Activated CD4-positive, CD25-positive, alpha-beta regulatory T cell (primary cell): ENCODE measurements around the gene TUBGCP6.
"Not testable (repeated sequence)": the region's sequence is repeated elsewhere in the genome, so short reads cannot be mapped to it uniquely, and the experiment has no call there.

ENCODE experiments used
- DNase-seq, 4 experiments: peaks; one replicate each; lab custom pipeline; 2025; lab: John Stamatoyannopoulos, UW

Gene TUBGCP6

DNA sequence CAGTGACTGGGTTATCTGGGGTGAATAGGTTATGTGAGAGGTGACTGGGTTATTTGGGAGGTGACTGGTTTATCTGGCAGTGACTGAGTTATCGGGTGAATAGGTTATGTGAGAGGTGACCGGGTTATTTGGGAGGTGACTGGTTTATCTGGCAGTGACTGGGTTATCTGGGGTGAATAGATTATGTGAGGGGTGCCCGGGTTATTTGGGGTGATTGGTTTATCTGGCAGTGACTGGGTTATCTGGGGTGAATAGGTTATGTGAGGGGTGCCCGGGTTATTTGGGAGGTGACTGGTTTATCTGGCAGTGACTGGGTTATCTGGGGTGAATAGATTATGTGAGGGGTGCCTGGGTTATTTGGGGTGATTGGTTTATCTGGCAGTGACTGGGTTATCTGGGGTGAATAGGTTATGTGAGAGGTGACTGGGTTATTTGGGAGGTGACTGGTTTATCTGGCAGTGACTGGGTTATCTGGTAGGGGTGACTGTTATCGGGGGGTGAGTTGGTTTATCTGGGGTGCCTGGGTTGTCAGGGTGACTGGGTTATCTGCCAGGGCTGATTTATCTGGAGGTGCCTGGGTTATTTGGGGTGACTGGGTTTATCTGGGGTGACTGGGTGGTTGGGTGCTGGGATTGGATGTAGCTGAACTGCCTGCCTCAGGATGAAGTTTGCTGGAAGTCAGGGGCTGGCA, 76.2 kb downstream of the TUBGCP6 start:
- DNase-seq = not testable (repeated sequence)

DNA sequence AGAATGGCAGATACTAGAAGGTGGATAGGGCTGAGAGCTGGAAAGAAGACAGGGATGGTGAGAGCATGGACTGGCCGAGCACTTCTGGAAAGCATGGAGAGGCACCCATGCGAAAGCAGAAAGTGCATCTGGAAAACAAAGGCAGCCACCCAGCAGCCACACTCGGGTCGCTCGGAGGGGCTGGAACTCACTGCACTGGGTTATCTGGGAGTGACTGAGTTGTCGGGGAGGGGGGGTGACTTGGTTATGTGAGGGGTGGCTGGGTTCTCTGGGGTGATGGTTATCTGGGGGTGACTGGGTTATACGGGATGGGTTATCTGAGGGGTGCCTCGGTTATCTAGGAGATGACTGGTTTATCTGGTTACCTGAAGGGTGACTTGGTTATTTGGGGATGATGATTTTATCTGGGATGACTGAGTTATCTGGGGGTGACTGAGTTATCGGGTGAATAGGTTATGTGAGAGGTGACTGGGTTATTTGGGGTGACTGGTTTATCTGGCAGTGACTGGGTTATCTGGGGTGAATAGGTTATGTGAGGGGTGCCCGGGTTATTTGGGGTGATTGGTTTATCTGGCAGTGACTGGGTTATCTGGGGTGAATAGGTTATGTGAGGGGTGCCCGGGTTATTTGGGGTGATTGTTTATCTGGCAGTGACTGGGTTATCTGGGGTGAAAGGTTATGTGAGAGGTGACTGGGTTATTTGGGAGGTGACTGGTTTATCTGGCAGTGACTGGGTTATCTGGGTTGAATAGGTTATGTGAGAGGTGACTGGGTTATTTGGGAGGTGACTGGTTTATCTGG, 76.9 kb downstream of the TUBGCP6 start:
- no peak for DNase-seq
